ENCODE measurements around the gene MEAK7. TPM values are rescaled to one million over a fixed set of nuclear protein-coding genes. Genes with fewer than 3 reads are reported as not detected.

The MEAK7 gene
- total RNA-seq, 1 experiment from 2014 or later: 30.9 TPM

DNA sequence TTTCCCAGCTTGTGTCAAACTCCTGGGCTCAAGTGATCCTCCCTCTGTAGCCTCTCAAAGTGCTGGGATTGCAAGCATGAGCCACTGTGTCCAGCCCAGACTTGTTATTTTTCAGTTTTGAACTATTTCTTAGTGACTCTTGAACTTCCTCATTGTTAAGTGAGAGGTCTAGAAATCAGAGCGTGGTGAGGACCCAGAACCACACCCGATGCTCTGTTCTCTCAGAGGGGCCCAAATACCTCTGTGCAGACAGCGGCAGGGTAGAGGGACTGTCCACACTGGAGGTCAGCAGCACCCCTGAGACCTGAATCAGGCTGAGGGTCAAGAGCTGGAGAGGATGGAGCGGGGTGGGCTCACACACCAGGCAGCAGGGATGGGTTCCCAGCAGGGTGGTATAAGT, 47.7 kb upstream of the MEAK7 start:
- Mint-ChIP-seq H3K4me1 (ENCODE audit: low read depth, unreplicated experiment) (peaks cover 47% of the 10 kb centered on the region), H3K9me3 (ENCODE audit: unreplicated experiment) (no peaks in the 10 kb centered on the region), H3K4me3 (ENCODE audit: unreplicated experiment) (no peak overlapping the region), H3K27ac (ENCODE audit: unreplicated experiment) (peak overlapping the region; percentile 13), H3K36me3 (ENCODE audit: insufficient read depth, unreplicated experiment) (peaks cover 16% of the 10 kb centered on the region), H3K27me3 (ENCODE audit: insufficient read depth, unreplicated experiment) (no peaks in the 10 kb centered on the region)
- H3K27me3 ChIP-seq (replicated peaks; ENCODE audit: control insufficient read depth, insufficient read depth, low read length): no peaks in the 10 kb centered on the region
- no peak for DNase-seq
- CTCF ChIA-PET: interaction anchor here (0.9 kb wide), 1 partner anchor 9 kb away, joined by 6 read pairs; no protein-coding TSS in a partner anchor
- no peaks in the 10 kb centered on the region for H3K36me3 ChIP-seq (ENCODE audit: control insufficient read depth, insufficient read depth, low read length)
- H3K4me3 ChIP-seq (ENCODE audit: low read depth, low read length): no peak overlapping the region
- peaks cover 25% of the 10 kb centered on the region for H3K4me1 ChIP-seq
- no TSS peak for BruUV-seq (replicated peaks)
- no peaks in the 10 kb centered on the region for H3K9me3 ChIP-seq
- TF ChIP-seq, protein P1, sequence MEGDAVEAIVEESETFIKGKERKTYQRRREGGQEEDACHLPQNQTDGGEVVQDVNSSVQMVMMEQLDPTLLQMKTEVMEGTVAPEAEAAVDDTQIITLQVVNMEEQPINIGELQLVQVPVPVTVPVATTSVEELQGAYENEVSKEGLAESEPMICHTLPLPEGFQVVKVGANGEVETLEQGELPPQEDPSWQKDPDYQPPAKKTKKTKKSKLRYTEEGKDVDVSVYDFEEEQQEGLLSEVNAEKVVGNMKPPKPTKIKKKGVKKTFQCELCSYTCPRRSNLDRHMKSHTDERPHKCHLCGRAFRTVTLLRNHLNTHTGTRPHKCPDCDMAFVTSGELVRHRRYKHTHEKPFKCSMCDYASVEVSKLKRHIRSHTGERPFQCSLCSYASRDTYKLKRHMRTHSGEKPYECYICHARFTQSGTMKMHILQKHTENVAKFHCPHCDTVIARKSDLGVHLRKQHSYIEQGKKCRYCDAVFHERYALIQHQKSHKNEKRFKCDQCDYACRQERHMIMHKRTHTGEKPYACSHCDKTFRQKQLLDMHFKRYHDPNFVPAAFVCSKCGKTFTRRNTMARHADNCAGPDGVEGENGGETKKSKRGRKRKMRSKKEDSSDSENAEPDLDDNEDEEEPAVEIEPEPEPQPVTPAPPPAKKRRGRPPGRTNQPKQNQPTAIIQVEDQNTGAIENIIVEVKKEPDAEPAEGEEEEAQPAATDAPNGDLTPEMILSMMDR (IDR thresholded peaks at IDR 0.05; ENCODE audit: insufficient read depth in 1 of 2, low read depth in 1 of 2, low read length in 1 of 2, severe bottlenecking in 1 of 2, unreplicated experiment in 1 of 2): no peak
- intact Hi-C loops (cut with micrococcal nuclease; ENCODE audit: unreplicated experiment): no loop called here
- POLR2A ChIA-PET: interaction anchor here (0.6 kb wide), 1 partner anchor 15 kb away, joined by 3 read pairs; no protein-coding TSS in a partner anchor

DNA sequence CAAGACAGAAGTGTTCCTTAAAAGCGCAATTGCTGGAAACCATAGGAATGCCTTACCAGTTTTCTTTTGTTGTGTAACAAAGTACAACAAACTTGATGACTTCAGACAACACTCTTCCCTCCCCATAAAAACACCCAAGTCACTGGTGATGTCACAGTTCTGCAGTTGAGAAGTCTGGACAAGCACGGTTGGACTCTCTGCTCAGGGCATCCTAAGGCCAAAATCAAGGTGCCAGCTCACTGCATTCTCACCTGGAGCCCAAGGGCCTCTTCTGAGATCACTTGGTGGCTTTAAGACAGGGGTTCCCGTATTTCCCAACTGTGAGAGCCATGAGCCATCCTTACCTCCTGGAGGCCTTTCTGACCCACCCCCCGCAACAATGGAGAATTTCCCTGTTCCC, 45.6 kb upstream of the MEAK7 start:
- Histone ChIP-seq H3K4me3 (ENCODE audit: low read depth, low read length) (no peak overlapping the region), H3K27me3 (replicated peaks; ENCODE audit: control insufficient read depth, insufficient read depth, low read length) (no peaks in the 10 kb centered on the region), H3K4me1 (peaks cover 9% of the 10 kb centered on the region), H3K36me3 (ENCODE audit: control insufficient read depth, insufficient read depth, low read length) (no peaks in the 10 kb centered on the region), H3K9me3 (no peaks in the 10 kb centered on the region)
- TF ChIP-seq, protein P1 (IDR thresholded peaks at IDR 0.05; ENCODE audit: insufficient read depth in 1 of 2, low read depth in 1 of 2, low read length in 1 of 2, severe bottlenecking in 1 of 2, unreplicated experiment in 1 of 2): no peak
- ChIA-PET CTCF (no interaction called here), POLR2A (no interaction called here)
- Mint-ChIP-seq H3K4me3 (ENCODE audit: unreplicated experiment) (no peak overlapping the region), H3K9me3 (ENCODE audit: unreplicated experiment) (no peaks in the 10 kb centered on the region), H3K27ac (ENCODE audit: unreplicated experiment) (peak overlapping the region; percentile 76), H3K27me3 (ENCODE audit: insufficient read depth, unreplicated experiment) (no peaks in the 10 kb centered on the region), H3K36me3 (ENCODE audit: insufficient read depth, unreplicated experiment) (peaks cover 9% of the 10 kb centered on the region), H3K4me1 (ENCODE audit: low read depth, unreplicated experiment) (peaks cover 40% of the 10 kb centered on the region)
- intact Hi-C loops (cut with micrococcal nuclease; ENCODE audit: unreplicated experiment): no loop called here
- no peak for DNase-seq
- BruUV-seq (replicated peaks): no TSS peak

DNA sequence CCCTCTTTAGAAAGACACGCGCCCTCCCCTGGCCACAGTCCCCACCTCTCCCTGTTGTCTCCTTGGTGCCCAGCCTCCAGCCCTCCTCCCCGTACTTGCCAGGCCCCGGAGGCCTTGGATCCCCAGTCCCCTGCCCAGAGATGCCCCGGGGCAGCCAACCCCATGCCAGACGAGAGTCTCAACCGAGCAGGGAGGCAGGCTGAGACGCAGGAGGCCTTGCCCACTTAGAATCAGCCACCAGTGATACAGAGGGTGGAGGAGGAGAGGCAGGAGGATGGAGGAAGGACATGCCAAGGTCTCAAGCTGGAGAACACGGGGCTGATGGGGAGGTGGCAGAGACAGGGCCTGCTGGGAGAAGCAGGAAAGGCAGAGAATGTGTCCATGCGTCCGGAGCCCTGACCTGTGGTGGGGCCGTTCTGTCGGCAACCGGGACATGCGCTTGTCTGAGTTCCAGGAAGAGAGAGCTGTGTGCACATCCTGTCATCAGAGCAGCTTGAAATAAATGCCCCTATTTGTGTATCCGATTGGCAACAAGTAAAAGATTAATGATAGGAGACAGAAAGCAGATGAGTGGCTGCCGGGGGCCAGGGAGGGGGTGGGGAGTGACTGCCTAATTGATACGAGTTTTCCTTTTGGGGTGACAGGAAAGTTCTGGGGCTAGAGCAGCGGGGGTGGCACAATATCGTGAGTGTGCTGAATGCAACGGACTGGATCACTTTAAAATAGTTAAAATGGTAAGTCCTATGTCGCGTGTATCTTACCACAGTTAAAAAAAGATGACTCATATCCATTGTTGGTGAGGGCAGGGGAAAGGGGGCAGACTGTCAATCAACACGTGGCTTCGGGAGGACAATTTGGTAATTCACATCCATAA, 44.7 kb upstream of the MEAK7 start:
- ChIA-PET CTCF (no interaction called here), POLR2A (no interaction called here)
- TF ChIP-seq, protein P1 (IDR thresholded peaks at IDR 0.05; ENCODE audit: insufficient read depth in 1 of 2, low read depth in 1 of 2, low read length in 1 of 2, severe bottlenecking in 1 of 2, unreplicated experiment in 1 of 2): no peak
- H3K27me3 Mint-ChIP-seq (ENCODE audit: insufficient read depth, unreplicated experiment): no peaks in the 10 kb centered on the region
- H3K9me3 Mint-ChIP-seq (ENCODE audit: unreplicated experiment): no peaks in the 10 kb centered on the region
- DNase-seq: no peak
- H3K27me3 ChIP-seq (replicated peaks; ENCODE audit: control insufficient read depth, insufficient read depth, low read length): no peaks in the 10 kb centered on the region
- intact Hi-C loops (cut with micrococcal nuclease; ENCODE audit: unreplicated experiment): no loop called here
- no peak overlapping the region for H3K4me3 Mint-ChIP-seq (ENCODE audit: unreplicated experiment)
- H3K4me1 Mint-ChIP-seq (ENCODE audit: low read depth, unreplicated experiment): peaks cover 39% of the 10 kb centered on the region
- no peaks in the 10 kb centered on the region for H3K9me3 ChIP-seq
- no peak overlapping the region for H3K4me3 ChIP-seq (ENCODE audit: low read depth, low read length)
- H3K36me3 ChIP-seq (ENCODE audit: control insufficient read depth, insufficient read depth, low read length): no peaks in the 10 kb centered on the region
- H3K27ac Mint-ChIP-seq (ENCODE audit: unreplicated experiment): peak overlapping the region; percentile 54
- BruUV-seq (replicated peaks): no TSS peak
- peaks cover 4% of the 10 kb centered on the region; the same call in 1 of the 2 replicates for H3K4me1 ChIP-seq
- peaks cover 9% of the 10 kb centered on the region for H3K36me3 Mint-ChIP-seq (ENCODE audit: insufficient read depth, unreplicated experiment)
